Ishikawa (cell line): ENCODE data around the gene MT1H.

Experiments
- CEBPB ChIP-seq: IDR thresholded peaks from 2 replicates; pipeline ENCODE4 v1.6.1; 2012
- CREB1 ChIP-seq: IDR thresholded peaks from 2 replicates; pipeline ENCODE4 v1.6.1; 2012; ENCODE audit warnings: low read depth
- EGR1 ChIP-seq: IDR thresholded peaks from 2 replicates; pipeline ENCODE4 v1.6.1; 2012
- EP300 ChIP-seq: IDR thresholded peaks from 2 replicates; pipeline ENCODE4 v1.6.1; 2012; ENCODE audit warnings: borderline replicate concordance
- FOXM1 ChIP-seq: IDR thresholded peaks from 2 replicates; pipeline ENCODE4 v1.6.1; 2012; ENCODE audit warnings: low read depth, borderline replicate concordance
- MAX ChIP-seq: IDR thresholded peaks from 2 replicates; pipeline ENCODE4 v1.6.1; 2012
- NFIC ChIP-seq: IDR thresholded peaks from 2 replicates; pipeline ENCODE4 v1.6.1; 2012
- RAD21 ChIP-seq: IDR thresholded peaks from 2 replicates; pipeline ENCODE4 v1.6.1; 2012; ENCODE audit warnings: low read depth
- REST ChIP-seq: IDR thresholded peaks from 2 replicates; pipeline ENCODE4 v1.6.1; 2012; ENCODE audit warnings: low read depth, mild to moderate bottlenecking
- TAF1 ChIP-seq: IDR thresholded peaks from 2 replicates; pipeline ENCODE4 v1.6.1; 2012; ENCODE audit warnings: low read depth, mild to moderate bottlenecking
- TCF12 ChIP-seq: IDR thresholded peaks from 2 replicates; pipeline ENCODE4 v1.6.1; 2012; ENCODE audit warnings: low read depth
- TEAD4 ChIP-seq: IDR thresholded peaks from 2 replicates; pipeline ENCODE4 v1.6.1; 2012
- USF1 ChIP-seq: IDR thresholded peaks from 2 replicates; pipeline ENCODE4 v1.6.1; 2012
- YY1 ChIP-seq: IDR thresholded peaks from 2 replicates; pipeline ENCODE4 v1.6.1; 2012; ENCODE audit warnings: low read depth
- ZBTB7A ChIP-seq: IDR thresholded peaks from 2 replicates; pipeline ENCODE4 v1.6.1; 2012; ENCODE audit warnings: low read depth

The MT1H gene

GRCh38 chr16:56669005-56669839, at the start of gene MT1H:
Gene MT1H (plus strand): TSS chr16:56669814. CDS start chr16:56669885, 71 bp downstream.
- TF ChIP-seq NFIC (no peak), EP300 (no peak), FOXM1 (no peak), EGR1 (no peak), RAD21 (no peak), USF1 (no peak), MAX (no peak), TCF12 (no peak), CEBPB (no peak), ZBTB7A (no peak), TEAD4 (no peak)

- TF ChIP-seq RAD21 = no peak
- no peak for TF ChIP-seq TEAD4
- no peak for TF ChIP-seq CREB1
- TF ChIP-seq CEBPB = no peak
- no peak for TF ChIP-seq EGR1
- TF ChIP-seq EP300 = no peak
- no peak for TF ChIP-seq NFIC
- no peak for TF ChIP-seq MAX
- TF ChIP-seq REST = no peak
- TF ChIP-seq USF1 = no peak
- TF ChIP-seq FOXM1 = no peak
- TF ChIP-seq TAF1 = no peak
- no peak for TF ChIP-seq YY1
- no peak for TF ChIP-seq TCF12
- TF ChIP-seq ZBTB7A = no peak
These were observed 49.2 kb upstream of the MT1H start for GRCh38 chr16:56620339-56620897.

GRCh38 chr16:56623637-56624036, 46.0 kb upstream of the MT1H start:
- no peak for TF ChIP-seq USF1
- no peak for TF ChIP-seq CEBPB
- TF ChIP-seq TCF12 = no peak
- TF ChIP-seq NFIC = no peak
- no peak for TF ChIP-seq TEAD4
- no peak for TF ChIP-seq RAD21

- TF ChIP-seq NFIC (no peak), CREB1 (no peak), EGR1 (no peak), TAF1 (no peak), ZBTB7A (no peak), TEAD4 (no peak), CEBPB (no peak)
These were observed 44.3 kb upstream of the MT1H start, which contains the start of gene MT1E for GRCh38 chr16:56625140-56625942. Gene MT1E (plus strand): TSS chr16:56625781. CDS start chr16:56625852, 71 bp downstream.

GRCh38 chr16:56625943-56626654, 43.5 kb upstream of the MT1H start:
- TF ChIP-seq USF1 (no peak), RAD21 (no peak), FOXM1 (no peak), EGR1 (no peak), CEBPB (no peak), EP300 (no peak), YY1 (no peak), MAX (no peak)
